HCT116 (cell line): ENCODE results near the gene KIRREL3. TPM values are rescaled to one million over a fixed set of nuclear protein-coding genes. Genes with fewer than 3 reads are reported as not detected.

Experiments used
- ATAC-seq: fragments of 200-7000 bp; cut with Tn5 transposase; 2 replicates; pipeline ENCODE4 v1.9.1; 2020; ENCODE audit warnings: mild to moderate bottlenecking, moderate library complexity
- BruUV-seq: library from RNA; stranded (reverse); fragments of 400-500 nt; replicated peaks from 2 replicates; lab custom pipeline; 2021; lab: Mats Ljungman, UMichigan
- CTCF ChIA-PET: fragments of 300-600 bp; sonication (Branson Sonifier 250); formaldehyde crosslinking; loops from one replicate; lab custom pipeline; 2021; ENCODE audit warnings: antibody characterized with exemption; lab: Charles Lee
- POLR2A ChIA-PET: fragments of 300-600, 350-600 bp; sonication (Branson Sonifier 250); formaldehyde crosslinking; loops from one replicate; lab custom pipeline; 2021; ENCODE audit warnings: antibody characterized with exemption; lab: Charles Lee
- RAD21 ChIA-PET, 2 experiments: fragments of 300-600 bp; sonication (Branson Sonifier 250); formaldehyde crosslinking; loops; one replicate each; lab custom pipeline; 2023; ENCODE audit warnings: low total read pairs in 2 of 2; ENCODE audit not compliant: uncharacterized antibody in 2 of 2, unreplicated experiment in 2 of 2, low non-redundant PET in 1 of 2; lab: Charles Lee
- DNase-seq: peaks from one replicate; pipeline ENCODE4 v3.0.0-alpha.2; 2010; ENCODE audit warnings: low read depth, low spot score
- H2AFZ ChIP-seq: fragments of 200-600 bp; shearing (Covaris generic), sonication (generic); 2 replicates; pipeline ENCODE4 v1.6.1; 2017; ENCODE audit warnings: low read depth, mixed run types, mixed read lengths, antibody characterized with exemption, low read length; ENCODE audit not compliant: poor library complexity, severe bottlenecking
- H3K27ac ChIP-seq: 2 replicates; pipeline ENCODE4 v1.5.1; 2012; ENCODE audit warnings: low read depth, low read length
- H3K27me3 ChIP-seq: fragments of 200-600 bp; sonication (generic); 2 replicates; pipeline ENCODE4 v1.6.1; 2016; ENCODE audit warnings: mixed run types, low read length, mixed read lengths; ENCODE audit not compliant: insufficient read depth
- H3K36me3 ChIP-seq, 2 experiments: fragments of 200-500 bp in 1 of 2; fragments of 200-600 bp in 1 of 2; sonication (Bioruptor generic) in 1 of 2; sonication (generic) in 1 of 2; 2 replicates each; pipeline versions ENCODE4 v1.5.1 to v1.6.1; 2014 to 2016; ENCODE audit warnings: low read length in 2 of 2, inconsistent platforms in 1 of 2, mixed read lengths in 1 of 2, mixed run types in 1 of 2; ENCODE audit not compliant: insufficient read depth in 2 of 2, control insufficient read depth in 1 of 2
- H3K4me1 ChIP-seq, 2 experiments: fragments of 200-600 bp in 1 of 2; sonication (generic) in 1 of 2; 2 replicates each; pipeline versions ENCODE4 v1.5.1 to v1.6.1; 2012 to 2017; ENCODE audit warnings: low read length in 2 of 2, inconsistent platforms in 1 of 2, mild to moderate bottlenecking in 1 of 2, mixed read lengths in 1 of 2, mixed run types in 1 of 2, moderate library complexity in 1 of 2; ENCODE audit not compliant: insufficient read depth in 2 of 2, control insufficient read depth in 1 of 2
- H3K4me2 ChIP-seq: fragments of 200-600 bp; sonication (generic); 2 replicates; pipeline ENCODE4 v1.6.1; 2017; ENCODE audit warnings: mixed run types, low read length, mixed read lengths
- H3K4me3 ChIP-seq, 2 experiments: fragments of 200-600 bp in 1 of 2; sonication (generic) in 1 of 2; replicated peaks in 1 of 2; 2 replicates each; pipeline ENCODE4 v1.5.1; 2011 to 2016; ENCODE audit warnings: low read length in 2 of 2, control low read depth in 1 of 2, low read depth in 1 of 2, mild to moderate bottlenecking in 1 of 2, mixed read lengths in 1 of 2, mixed run types in 1 of 2
- H3K79me2 ChIP-seq: fragments of 200-600 bp; sonication (generic); 2 replicates; pipeline ENCODE4 v1.6.1; 2017; ENCODE audit warnings: mild to moderate bottlenecking, mixed run types, low read length, moderate library complexity, mixed read lengths; ENCODE audit not compliant: insufficient read depth
- H3K9ac ChIP-seq: fragments of 200-600 bp; sonication (generic); 2 replicates; pipeline ENCODE4 v1.6.1; 2016; ENCODE audit warnings: low read length, mixed read lengths
- H3K9me2 ChIP-seq: fragments of 200-600 bp; sonication (generic), shearing (Covaris generic); 2 replicates; pipeline ENCODE4 v1.6.1; 2017; ENCODE audit warnings: mixed run types, mild to moderate bottlenecking, moderate library complexity; ENCODE audit not compliant: insufficient read depth
- H3K9me3 ChIP-seq, 2 experiments: fragments of 200-500 bp in 1 of 2; fragments of 200-600 bp in 1 of 2; sonication (Bioruptor generic) in 1 of 2; sonication (generic) in 1 of 2; 2 replicates each; pipeline ENCODE4 v1.6.1; 2014 to 2017; ENCODE audit warnings: low read length in 2 of 2, mixed read lengths in 2 of 2, inconsistent platforms in 1 of 2, low read depth in 1 of 2, mild to moderate bottlenecking in 1 of 2, mixed run types in 1 of 2, moderate library complexity in 1 of 2; ENCODE audit not compliant: control insufficient read depth in 1 of 2, insufficient read depth in 1 of 2
- H4K20me1 ChIP-seq: fragments of 200-600 bp; sonication (generic), shearing (Covaris generic); 2 replicates; pipeline ENCODE4 v1.6.1; 2017; ENCODE audit warnings: mixed run types, mild to moderate bottlenecking, moderate library complexity; ENCODE audit not compliant: insufficient read depth
- JUND ChIP-seq: IDR thresholded peaks from 2 replicates; pipeline ENCODE4 v1.6.1; 2012
- POLR2A ChIP-seq: IDR thresholded peaks from 2 replicates; pipeline ENCODE4 v1.7.0; 2011; ENCODE audit warnings: borderline replicate concordance; ENCODE audit not compliant: insufficient read depth, insufficient read length; ENCODE audit errors: extremely low read depth
- POLR2AphosphoS5 ChIP-seq: IDR thresholded peaks from 2 replicates; pipeline ENCODE4 v1.6.1; 2011; ENCODE audit warnings: mild to moderate bottlenecking, low read depth, low read length, moderate library complexity
- SIN3A ChIP-seq: IDR thresholded peaks from 2 replicates; pipeline ENCODE4 v1.6.1; 2012; ENCODE audit warnings: low read depth
- intact Hi-C: fragments of 100-400 bp; cut with micrococcal nuclease; formaldehyde crosslinking; loops from 2 replicates; pipeline ENCODE4 v1.10.0; 2022
- total RNA-seq: library from RNA; stranded (reverse); gene quantifications from one replicate; pipeline ENCODE4 v1.2.1, GENCODE V29; 2021; ENCODE audit not compliant: unreplicated experiment
- TF ChIP-seq, protein P1 (sequence below): IDR thresholded peaks from 2 replicates; pipeline ENCODE4 v1.6.1; 2012
- TF ChIP-seq, protein P2 (sequence below): IDR thresholded peaks from 2 replicates; pipeline ENCODE4 v1.6.1; 2012; ENCODE audit warnings: low read depth

The KIRREL3 gene
- total RNA-seq, 1 experiment from 2014 or later, result not detected

DNA sequence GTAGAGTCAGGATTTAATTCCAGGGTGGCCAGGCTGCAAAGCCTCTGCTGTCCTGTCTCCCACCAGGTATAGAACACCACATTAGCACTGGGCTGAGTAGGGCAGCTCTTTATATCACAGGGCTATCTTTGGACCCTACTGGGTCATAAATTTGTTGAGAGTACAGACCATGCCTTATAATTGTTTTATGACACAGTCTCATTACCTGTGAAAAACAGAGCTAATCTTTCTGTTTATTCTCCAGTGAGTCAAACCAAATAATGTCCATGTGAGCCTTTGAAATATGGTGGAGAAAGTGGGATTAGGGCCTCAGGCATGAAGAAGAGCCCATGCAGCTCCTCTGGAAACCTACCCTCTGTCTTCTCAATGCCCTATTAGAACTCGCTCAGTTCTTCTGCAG lies 49.6 kb upstream of the KIRREL3 start:
- Histone ChIP-seq H3K4me3 (no peak overlapping the region), H3K27me3 (no peaks in the 10 kb centered on the region)
- no peak for ATAC-seq
- intact Hi-C loops, result no loop called here
- TF ChIP-seq, protein P1, sequence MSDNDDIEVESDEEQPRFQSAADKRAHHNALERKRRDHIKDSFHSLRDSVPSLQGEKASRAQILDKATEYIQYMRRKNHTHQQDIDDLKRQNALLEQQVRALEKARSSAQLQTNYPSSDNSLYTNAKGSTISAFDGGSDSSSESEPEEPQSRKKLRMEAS, result no peak
- TF ChIP-seq, protein P2, sequence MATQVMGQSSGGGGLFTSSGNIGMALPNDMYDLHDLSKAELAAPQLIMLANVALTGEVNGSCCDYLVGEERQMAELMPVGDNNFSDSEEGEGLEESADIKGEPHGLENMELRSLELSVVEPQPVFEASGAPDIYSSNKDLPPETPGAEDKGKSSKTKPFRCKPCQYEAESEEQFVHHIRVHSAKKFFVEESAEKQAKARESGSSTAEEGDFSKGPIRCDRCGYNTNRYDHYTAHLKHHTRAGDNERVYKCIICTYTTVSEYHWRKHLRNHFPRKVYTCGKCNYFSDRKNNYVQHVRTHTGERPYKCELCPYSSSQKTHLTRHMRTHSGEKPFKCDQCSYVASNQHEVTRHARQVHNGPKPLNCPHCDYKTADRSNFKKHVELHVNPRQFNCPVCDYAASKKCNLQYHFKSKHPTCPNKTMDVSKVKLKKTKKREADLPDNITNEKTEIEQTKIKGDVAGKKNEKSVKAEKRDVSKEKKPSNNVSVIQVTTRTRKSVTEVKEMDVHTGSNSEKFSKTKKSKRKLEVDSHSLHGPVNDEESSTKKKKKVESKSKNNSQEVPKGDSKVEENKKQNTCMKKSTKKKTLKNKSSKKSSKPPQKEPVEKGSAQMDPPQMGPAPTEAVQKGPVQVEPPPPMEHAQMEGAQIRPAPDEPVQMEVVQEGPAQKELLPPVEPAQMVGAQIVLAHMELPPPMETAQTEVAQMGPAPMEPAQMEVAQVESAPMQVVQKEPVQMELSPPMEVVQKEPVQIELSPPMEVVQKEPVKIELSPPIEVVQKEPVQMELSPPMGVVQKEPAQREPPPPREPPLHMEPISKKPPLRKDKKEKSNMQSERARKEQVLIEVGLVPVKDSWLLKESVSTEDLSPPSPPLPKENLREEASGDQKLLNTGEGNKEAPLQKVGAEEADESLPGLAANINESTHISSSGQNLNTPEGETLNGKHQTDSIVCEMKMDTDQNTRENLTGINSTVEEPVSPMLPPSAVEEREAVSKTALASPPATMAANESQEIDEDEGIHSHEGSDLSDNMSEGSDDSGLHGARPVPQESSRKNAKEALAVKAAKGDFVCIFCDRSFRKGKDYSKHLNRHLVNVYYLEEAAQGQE, result no peak
- TF ChIP-seq, all 23 proteins: peak for 0
- no peaks in the 10 kb centered on the region for H3K36me3 ChIP-seq
- no peak overlapping the region for H3K27ac ChIP-seq
- no peak overlapping the region for H3K4me2 ChIP-seq
- no peak overlapping the region for H2AFZ ChIP-seq
- ChIA-PET POLR2A (no interaction called here), RAD21 (no interaction called here), CTCF (no interaction called here)
- no peaks in the 10 kb centered on the region for H4K20me1 ChIP-seq
- no peaks in the 10 kb centered on the region for H3K9me3 ChIP-seq
- H3K9ac ChIP-seq, result no peak overlapping the region
- no peaks in the 10 kb centered on the region for H3K79me2 ChIP-seq
- BruUV-seq, result no TSS peak
- no peak for DNase-seq
- H3K9me2 ChIP-seq, result no peaks in the 10 kb centered on the region
- H3K4me1 ChIP-seq, result no peaks in the 10 kb centered on the region

DNA sequence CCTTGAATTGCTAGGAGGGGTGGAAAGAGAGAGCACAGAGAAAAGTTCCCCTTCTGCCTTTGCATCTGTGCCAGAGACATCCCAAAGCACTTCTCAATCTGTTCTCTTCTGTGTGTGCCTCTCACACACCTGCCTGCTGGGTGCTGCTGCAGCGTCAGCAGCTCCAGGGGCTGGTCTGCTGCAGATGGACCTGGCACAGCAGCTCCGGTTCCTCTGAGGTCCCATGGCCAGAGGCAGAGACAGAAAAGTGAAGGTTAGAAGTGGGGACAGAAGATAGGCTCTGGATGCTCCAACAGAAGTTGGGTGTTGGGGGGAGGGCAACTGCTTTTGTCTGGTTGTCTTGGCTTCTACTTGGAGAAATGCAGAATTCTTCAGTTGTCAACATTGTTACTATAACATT lies 48.9 kb upstream of the KIRREL3 start:
- POLR2A ChIA-PET, result no interaction called here
- no peak for ATAC-seq
- CTCF ChIA-PET, result no interaction called here

More for the DNA sequence above, 48.9 kb upstream of the KIRREL3 start:
- BruUV-seq, result no TSS peak
- no peak overlapping the region for H3K4me3 ChIP-seq
- H3K9me3 ChIP-seq, result no peaks in the 10 kb centered on the region
- no peak overlapping the region for H3K27ac ChIP-seq
- H3K9ac ChIP-seq, result no peak overlapping the region
- H3K9me2 ChIP-seq, result no peaks in the 10 kb centered on the region
- no peaks in the 10 kb centered on the region for H3K4me1 ChIP-seq
- no peak for DNase-seq
- RAD21 ChIA-PET, result no interaction called here
- H3K27me3 ChIP-seq, result no peaks in the 10 kb centered on the region
- no peaks in the 10 kb centered on the region for H3K79me2 ChIP-seq
- intact Hi-C loops, result no loop called here
- no peaks in the 10 kb centered on the region for H4K20me1 ChIP-seq
- no peaks in the 10 kb centered on the region for H3K36me3 ChIP-seq
- H2AFZ ChIP-seq, result no peak overlapping the region
- no peak overlapping the region for H3K4me2 ChIP-seq
- no peak for TF ChIP-seq JUND
- no peak for TF ChIP-seq SIN3A
- no peak for TF ChIP-seq POLR2AphosphoS5
- TF ChIP-seq, protein P2, result no peak
- no peak for TF ChIP-seq POLR2A
